SIG-M5 (cell line): ENCODE measurements around the gene GALNT14.
"Not testable (repeated sequence)": the region's sequence is repeated elsewhere in the genome, so short reads cannot be mapped to it uniquely, and the experiment has no call there.

ENCODE experiments used
- DNase-seq: peaks from one replicate; lab custom pipeline; 2025; lab: John Stamatoyannopoulos, UW

The GALNT14 gene

GRCh38 chr2:30947686-30948085, 190.6 kb downstream of the GALNT14 start:
- DNase-seq = no peak

GRCh38 chr2:30942419-30942818, 195.8 kb downstream of the GALNT14 start:
- no peak for DNase-seq

GRCh38 chr2:30940839-30941238, 197.4 kb downstream of the GALNT14 start:
- no peak for DNase-seq

- no peak for DNase-seq
Measured at GRCh38 chr2:30939364-30939763, 198.9 kb downstream of the GALNT14 start.

GRCh38 chr2:30938196-30938595, 200.0 kb downstream of the GALNT14 start:
- DNase-seq = no peak

- no peak for DNase-seq
Measured at GRCh38 chr2:30936977-30937376, 201.3 kb downstream of the GALNT14 start.

GRCh38 chr2:30935795-30936194, 202.4 kb downstream of the GALNT14 start:
- DNase-seq = no peak

- no peak for DNase-seq
Measured at GRCh38 chr2:30934066-30934465, 204.2 kb downstream of the GALNT14 start.

GRCh38 chr2:30933496-30933895, 204.7 kb downstream of the GALNT14 start:
- DNase-seq = no peak

GRCh38 chr2:30932870-30933269, 205.4 kb downstream of the GALNT14 start:
- no peak for DNase-seq

- DNase-seq = no peak
Measured at GRCh38 chr2:30931841-30932407, 206.3 kb downstream of the GALNT14 start.

GRCh38 chr2:30930716-30931115, 207.5 kb downstream of the GALNT14 start:
- DNase-seq = no peak

- no peak for DNase-seq
Measured at GRCh38 chr2:30927465-30928075, 210.7 kb downstream of the GALNT14 start.

GRCh38 chr2:30926606-30927005, 211.6 kb downstream of the GALNT14 start:
- DNase-seq = no peak

GRCh38 chr2:30923623-30924022, 214.6 kb downstream of the GALNT14 start:
- no peak for DNase-seq

GRCh38 chr2:30920511-30920910, 217.7 kb downstream of the GALNT14 start:
- no peak for DNase-seq

- no peak for DNase-seq
Measured at GRCh38 chr2:30915486-30915885, 222.8 kb downstream of the GALNT14 start.

- no peak for DNase-seq
Measured at GRCh38 chr2:30914456-30914855, 223.8 kb downstream of the GALNT14 start.

- no peak for DNase-seq
Measured at GRCh38 chr2:30912056-30912455, 226.2 kb downstream of the GALNT14 start.

- DNase-seq = no peak
Measured at GRCh38 chr2:30911327-30911726, 226.9 kb downstream of the GALNT14 start.

- no peak for DNase-seq
Measured at GRCh38 chr2:30910686-30911085, 227.6 kb downstream of the GALNT14 start.

GRCh38 chr2:30904437-30904836, 233.8 kb downstream of the GALNT14 start:
- not testable (repeated sequence) for DNase-seq

- DNase-seq = no peak
Measured at GRCh38 chr2:30903326-30903725, 234.9 kb downstream of the GALNT14 start.

GRCh38 chr2:30900381-30900780, 237.9 kb downstream of the GALNT14 start:
- no peak for DNase-seq
